Measurements from ENCODE around the gene CCT5.
"Not testable (repeated sequence)": the region's sequence is repeated elsewhere in the genome, so short reads cannot be mapped to it uniquely, and the experiment has no call there.

- not testable (repeated sequence) for TF ChIP-seq CTCF, POLR2A (IDR thresholded peaks at IDR 0.05)
Observed at GRCh38 chr5:10310835-10311570, 60.9 kb downstream of the CCT5 start.

Data from adrenal gland (tissue), 5 donors.